DND-41 (cell line): Measurements from ENCODE around the gene TAL1.
"Not testable (repeated sequence)": the region's sequence is repeated elsewhere in the genome, so short reads cannot be mapped to it uniquely, and the experiment has no call there.

Experiments
- ATAC-seq: fragments of 200-7000 bp; cut with Tn5 transposase; 3 replicates; pipeline ENCODE4 v1.9.1; 2021; ENCODE audit warnings: low read depth; ENCODE audit not compliant: insufficient read depth
- DNase-seq: peaks from one replicate; pipeline ENCODE4 v3.0.0-alpha.2; 2020
- H2AFZ ChIP-seq: 2 replicates; pipeline ENCODE4 v1.6.0; 2012; ENCODE audit warnings: low read depth, low read length
- H3K27ac ChIP-seq: 2 replicates; pipeline ENCODE4 v1.5.1; 2012; ENCODE audit warnings: low read length, inconsistent platforms
- H3K27me3 ChIP-seq: fragments of 200-600 bp; sonication (generic); 2 replicates; pipeline ENCODE4 v1.6.0; 2012; ENCODE audit warnings: low read length, mild to moderate bottlenecking, inconsistent platforms; ENCODE audit not compliant: insufficient read depth, poor library complexity
- H3K36me3 ChIP-seq: 2 replicates; pipeline ENCODE4 v1.5.1; 2012; ENCODE audit warnings: low read length, inconsistent platforms; ENCODE audit not compliant: insufficient read depth
- H3K4me1 ChIP-seq: 2 replicates; pipeline ENCODE4 v1.5.1; 2012; ENCODE audit warnings: mild to moderate bottlenecking, low read length; ENCODE audit not compliant: insufficient read depth
- H3K4me2 ChIP-seq: 2 replicates; pipeline ENCODE4 v1.6.0; 2012; ENCODE audit warnings: mild to moderate bottlenecking, moderate library complexity, low read length, inconsistent platforms; ENCODE audit not compliant: insufficient read depth
- H3K4me3 ChIP-seq, 2 experiments: fragments of 200-600 bp in 1 of 2; shearing (Covaris generic) in 1 of 2; 2 replicates each; pipeline ENCODE4 v1.5.1; 2012 to 2016; ENCODE audit warnings: inconsistent platforms in 2 of 2, low read length in 2 of 2, mild to moderate bottlenecking in 2 of 2, low read depth in 1 of 2, moderate library complexity in 1 of 2
- H3K79me2 ChIP-seq: 2 replicates; pipeline ENCODE4 v1.6.0; 2012; ENCODE audit warnings: low read length, inconsistent platforms; ENCODE audit not compliant: insufficient read depth
- H3K9ac ChIP-seq: 2 replicates; pipeline ENCODE4 v1.6.0; 2012; ENCODE audit warnings: low read depth, mild to moderate bottlenecking, inconsistent platforms, low read length, moderate library complexity
- H3K9me3 ChIP-seq: 2 replicates; pipeline ENCODE4 v1.5.1; 2012; ENCODE audit warnings: low read length, moderate library complexity, mild to moderate bottlenecking, inconsistent platforms; ENCODE audit not compliant: insufficient read depth, severe bottlenecking
- H4K20me1 ChIP-seq: 2 replicates; pipeline ENCODE4 v1.6.0; 2012; ENCODE audit warnings: low read length; ENCODE audit not compliant: insufficient read depth
- CTCF ChIP-seq: IDR thresholded peaks from 2 replicates; pipeline ENCODE4 v1.5.1; 2012; ENCODE audit warnings: borderline replicate concordance, low read length, moderate library complexity, mild to moderate bottlenecking; ENCODE audit not compliant: poor library complexity, severe bottlenecking; ENCODE audit errors: extremely low read depth
- EZH2 ChIP-seq: IDR thresholded peaks from 3 replicates; pipeline ENCODE4 v1.6.1; 2012; ENCODE audit warnings: borderline replicate concordance, low read depth, mild to moderate bottlenecking, moderate library complexity, low read length, inconsistent platforms; ENCODE audit not compliant: severe bottlenecking

TAL1 gene

GRCh38 chr1:47201179-47201578 is 30.8 kb downstream of the TAL1 start:
- Histone ChIP-seq H3K4me2 (no peak overlapping the region), H4K20me1 (no peaks in the 10 kb centered on the region), H3K79me2 (no peaks in the 10 kb centered on the region), H3K9me3 (no peaks in the 10 kb centered on the region), H3K4me1 (no peaks in the 10 kb centered on the region), H3K27me3 (peaks cover 13% of the 10 kb centered on the region), H2AFZ (no peak overlapping the region), H3K4me3 (no peak overlapping the region), H3K9ac (no peak overlapping the region), H3K36me3 (no peaks in the 10 kb centered on the region), H3K27ac (no peak overlapping the region)
- TF ChIP-seq CTCF (no peak), EZH2 (no peak)
- no peak for ATAC-seq
- DNase-seq, result no peak

- H2AFZ ChIP-seq, result no peak overlapping the region
- no peaks in the 10 kb centered on the region for H3K36me3 ChIP-seq
- H3K4me3 ChIP-seq, result no peak overlapping the region
- ATAC-seq, result no peak
- no peak for DNase-seq
- no peak overlapping the region for H3K4me2 ChIP-seq
- no peaks in the 10 kb centered on the region for H3K4me1 ChIP-seq
- no peak overlapping the region for H3K27ac ChIP-seq
- peaks cover 10% of the 10 kb centered on the region for H3K27me3 ChIP-seq
- H3K9me3 ChIP-seq, result no peaks in the 10 kb centered on the region
- TF ChIP-seq EZH2 (no peak), CTCF (no peak)
- H3K79me2 ChIP-seq, result no peaks in the 10 kb centered on the region
- H4K20me1 ChIP-seq, result no peaks in the 10 kb centered on the region
- H3K9ac ChIP-seq, result no peak overlapping the region
These were observed 33.8 kb downstream of the TAL1 start for GRCh38 chr1:47198214-47198613.

- H3K79me2 ChIP-seq, result no peaks in the 10 kb centered on the region
- H3K36me3 ChIP-seq, result no peaks in the 10 kb centered on the region
- DNase-seq, result no peak
- ATAC-seq, result no peak
- peaks cover 10% of the 10 kb centered on the region for H3K27me3 ChIP-seq
- H4K20me1 ChIP-seq, result no peaks in the 10 kb centered on the region
- TF ChIP-seq CTCF, result no peak
- TF ChIP-seq EZH2, result no peak
- no peak overlapping the region for H3K4me3 ChIP-seq
- no peak overlapping the region for H2AFZ ChIP-seq
- H3K9ac ChIP-seq, result no peak overlapping the region
- no peak overlapping the region for H3K4me2 ChIP-seq
- no peaks in the 10 kb centered on the region for H3K9me3 ChIP-seq
- no peak overlapping the region for H3K27ac ChIP-seq
- H3K4me1 ChIP-seq, result no peaks in the 10 kb centered on the region
These were observed 35.4 kb downstream of the TAL1 start for GRCh38 chr1:47196622-47197021.

GRCh38 chr1:47195981-47196380 is 36.0 kb downstream of the TAL1 start:
- not testable (repeated sequence) for H3K27ac ChIP-seq, H3K4me2 ChIP-seq, H4K20me1 ChIP-seq, H3K9ac ChIP-seq, H3K4me1 ChIP-seq, H3K4me3 ChIP-seq, DNase-seq, H2AFZ ChIP-seq, H3K9me3 ChIP-seq, H3K27me3 ChIP-seq, H3K36me3 ChIP-seq, H3K79me2 ChIP-seq, ATAC-seq
